Fibroblast of lung (primary cell): ENCODE results near the gene CTRB1. TPM values are rescaled to one million over a fixed set of nuclear protein-coding genes. Genes with fewer than 3 reads are reported as not detected.

Experiments
- DNase-seq, 2 donors: peaks; one replicate each; pipeline versions ENCODE4 v3.0.0 to v3.0.0-alpha.2; 2010; ENCODE audit warnings: low read depth in 2 of 2
- H2AFZ ChIP-seq: 2 replicates; pipeline ENCODE4 v1.5.1; 2012; ENCODE audit warnings: low read length, control low read depth, inconsistent platforms
- H3K27ac ChIP-seq: 2 replicates; pipeline ENCODE4 v1.5.1; 2011; ENCODE audit warnings: low read length, control low read depth; ENCODE audit not compliant: insufficient read depth
- H3K27me3 ChIP-seq: 2 replicates; pipeline ENCODE4 v1.5.1; 2011; ENCODE audit warnings: mild to moderate bottlenecking, low read length; ENCODE audit not compliant: control insufficient read depth, insufficient read depth
- H3K36me3 ChIP-seq: 2 replicates; pipeline ENCODE4 v1.5.1; 2011; ENCODE audit warnings: low read length; ENCODE audit not compliant: control insufficient read depth, insufficient read depth
- H3K4me1 ChIP-seq: 2 replicates; pipeline ENCODE4 v1.5.1; 2011; ENCODE audit warnings: low read length; ENCODE audit not compliant: control insufficient read depth, insufficient read depth; ENCODE audit errors: extremely low read depth
- H3K4me2 ChIP-seq: 2 replicates; pipeline ENCODE4 v1.5.1; 2011; ENCODE audit warnings: low read length, control low read depth; ENCODE audit not compliant: insufficient read depth; ENCODE audit errors: extremely low read depth
- H3K4me3 ChIP-seq, 4 experiments: fragments of 200-600 bp in 1 of 4; sonication (generic) in 1 of 4; replicated peaks in 1 of 4; 2 replicates each; pipeline ENCODE4 v1.5.1; 2011 to 2016; ENCODE audit warnings: low read length in 4 of 4, low read depth in 3 of 4, mild to moderate bottlenecking in 3 of 4, control low read depth in 2 of 4, inconsistent platforms in 1 of 4, mixed read lengths in 1 of 4; ENCODE audit not compliant: insufficient read depth in 1 of 4; ENCODE audit errors: control extremely low read depth in 1 of 4
- H3K79me2 ChIP-seq: 2 replicates; pipeline ENCODE4 v1.5.1; 2012; ENCODE audit warnings: mild to moderate bottlenecking, low read length, inconsistent platforms; ENCODE audit not compliant: control insufficient read depth, insufficient read depth
- H3K9ac ChIP-seq: 2 replicates; pipeline ENCODE4 v1.5.1; 2011; ENCODE audit warnings: mild to moderate bottlenecking, low read length, control low read depth; ENCODE audit not compliant: insufficient read depth
- H3K9me3 ChIP-seq: 2 replicates; pipeline ENCODE4 v1.5.1; 2012; ENCODE audit warnings: low read depth, low read length; ENCODE audit not compliant: control insufficient read depth, insufficient read depth
- H4K20me1 ChIP-seq: 2 replicates; pipeline ENCODE4 v1.5.1; 2011; ENCODE audit warnings: low read length; ENCODE audit not compliant: control insufficient read depth, insufficient read depth; ENCODE audit errors: extremely low read depth
- CTCF ChIP-seq, 2 donors: IDR thresholded peaks in 1 of 2; conservative IDR thresholded peaks in 1 of 2; 1 replicate in 1 of 2; 2 replicates in 1 of 2; pipeline ENCODE4 v1.5.1; 2011 to 2012; ENCODE audit warnings: low read length in 2 of 2, control low read depth in 1 of 2, inconsistent platforms in 1 of 2, low read depth in 1 of 2, mild to moderate bottlenecking in 1 of 2
- EZH2 ChIP-seq: IDR thresholded peaks from 2 replicates; pipeline ENCODE4 v1.5.1; 2012; ENCODE audit warnings: low read length, control low read depth, mild to moderate bottlenecking; ENCODE audit errors: missing control alignments
- polyA plus RNA-seq, 2 donors: library from polyadenylated mRNA; depleted of rRNA in 1 of 2; stranded (reverse) in 1 of 2; unstranded in 1 of 2; fragments of >200 nt; gene quantifications; 2 replicates each; pipeline ENCODE4 v1.2.1, GENCODE V29; 2011 to 2012; ENCODE audit warnings: missing spikeins in 1 of 2
- total RNA-seq: library from RNA; depleted of rRNA; stranded (reverse); fragments of >200 nt; gene quantifications from 2 replicates; pipeline ENCODE4 v1.2.1, GENCODE V29; 2014

Gene CTRB1
- total and polyA plus RNA-seq, 2 donors (not counting 1 experiment from before 2014, with no cell fraction given): not detected

DNA sequence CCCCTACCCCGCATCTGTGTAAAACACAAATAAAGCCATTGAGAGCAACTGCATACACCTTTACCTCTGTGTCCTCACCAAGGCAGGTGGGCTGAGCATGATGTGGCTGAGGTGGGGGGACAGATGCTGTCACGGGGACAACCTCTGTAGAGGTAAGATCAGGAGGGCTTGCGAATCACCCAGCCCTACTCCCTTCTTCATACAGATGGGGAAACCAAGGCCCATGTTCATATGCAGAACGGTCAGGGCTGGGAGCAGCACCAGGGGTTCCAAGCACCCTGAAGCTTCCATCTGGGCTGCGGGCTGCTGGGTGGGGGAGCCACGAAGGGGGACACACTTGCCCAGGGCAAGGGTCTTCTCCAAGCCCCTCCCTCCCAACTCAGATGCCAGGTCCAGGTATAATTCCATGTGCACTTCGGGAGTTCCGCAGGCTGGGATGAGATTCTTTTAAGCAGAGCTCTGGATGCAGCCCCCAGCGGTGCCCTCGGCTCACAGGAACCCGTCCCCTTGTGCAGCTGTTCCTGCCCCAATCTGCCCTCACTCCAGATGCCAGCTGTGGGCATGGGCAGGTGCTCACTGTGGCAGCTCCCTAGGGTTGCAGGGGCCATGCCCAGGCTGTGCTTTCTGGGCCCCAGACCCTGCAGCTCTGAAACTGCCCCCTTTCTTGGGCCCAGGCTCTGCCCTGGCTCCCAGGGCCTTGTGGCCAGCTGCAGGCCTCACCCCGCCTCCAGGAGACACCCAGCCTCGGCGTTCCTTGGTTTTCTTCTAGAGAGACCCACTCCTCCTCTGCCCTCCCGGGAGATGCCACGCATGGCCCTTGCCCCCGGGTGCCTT lies 9.6 kb downstream of the CTRB1 start:
- peaks cover 8% of the 10 kb centered on the region for H3K79me2 ChIP-seq
- TF ChIP-seq EZH2 (no peak), CTCF (conservative IDR thresholded peaks at IDR 0.05 in 1 of 2, IDR thresholded peaks at IDR 0.05 in 1 of 2; ENCODE audit: low read depth in 1 of 2, low read length in 2 of 2) (no peak)
- no peak overlapping the region for H3K27ac ChIP-seq
- H3K4me1 ChIP-seq: no peaks in the 10 kb centered on the region
- no peak overlapping the region for H3K9ac ChIP-seq
- no peaks in the 10 kb centered on the region for H3K9me3 ChIP-seq
- peaks cover 32% of the 10 kb centered on the region for H3K36me3 ChIP-seq
- H4K20me1 ChIP-seq: no peaks in the 10 kb centered on the region
- no peak overlapping the region for H3K4me2 ChIP-seq
- no peak overlapping the region for H3K4me3 ChIP-seq
- DNase-seq: no peak
- H2AFZ ChIP-seq: no peak overlapping the region
- no peaks in the 10 kb centered on the region for H3K27me3 ChIP-seq

DNA sequence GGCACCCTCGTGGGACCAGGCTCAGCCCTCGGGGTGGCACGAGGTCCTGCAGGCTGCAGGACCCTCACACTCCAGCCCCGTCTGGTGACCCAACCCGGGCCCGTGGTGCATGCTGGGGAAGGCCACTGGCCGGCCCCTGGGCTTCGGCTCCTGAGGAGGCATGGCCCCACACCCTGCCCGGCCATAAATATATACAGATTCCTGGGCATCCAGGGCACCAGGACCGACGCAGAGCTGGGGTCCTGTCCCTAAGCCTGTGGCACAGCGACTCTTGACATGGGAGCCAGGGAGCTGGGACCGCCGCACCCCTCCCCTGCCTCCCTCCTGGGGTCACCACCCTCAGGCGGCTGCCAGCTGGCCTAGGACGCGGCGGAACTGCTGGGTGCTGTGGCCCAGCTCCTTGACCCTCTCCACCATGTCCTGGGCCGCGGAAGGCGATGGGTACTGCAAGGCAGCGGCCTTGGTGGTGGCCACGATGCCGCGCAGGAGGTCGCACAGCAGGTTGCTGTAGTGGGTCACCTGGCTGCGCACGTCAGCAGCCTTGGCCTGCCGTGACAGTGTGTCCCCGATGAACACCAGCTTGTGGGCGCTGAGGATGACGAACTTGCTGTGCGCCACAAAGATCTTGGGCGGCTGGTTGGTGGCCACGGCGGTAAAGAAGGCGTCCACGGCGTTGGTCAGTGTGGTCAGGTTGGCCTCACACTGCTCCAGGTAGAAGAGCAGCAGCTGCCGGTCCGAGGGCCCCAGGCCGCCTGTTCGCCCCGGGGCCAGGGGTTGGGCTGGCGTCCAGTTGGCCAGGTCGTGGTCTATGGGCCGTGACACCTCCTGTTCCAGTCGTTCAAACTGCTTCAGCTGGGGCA lies 10.6 kb downstream of the CTRB1 start:
- H3K9me3 ChIP-seq: no peaks in the 10 kb centered on the region
- no peak overlapping the region for H2AFZ ChIP-seq
- no peak overlapping the region for H3K4me3 ChIP-seq
- peaks cover 19% of the 10 kb centered on the region for H3K79me2 ChIP-seq
- H3K27me3 ChIP-seq: no peaks in the 10 kb centered on the region
- H4K20me1 ChIP-seq: no peaks in the 10 kb centered on the region
- H3K4me1 ChIP-seq: peaks cover 5% of the 10 kb centered on the region
- DNase-seq: no peak
- H3K27ac ChIP-seq: no peak overlapping the region
- H3K9ac ChIP-seq: no peak overlapping the region
- no peak overlapping the region for H3K4me2 ChIP-seq
- peaks cover 36% of the 10 kb centered on the region for H3K36me3 ChIP-seq
- TF ChIP-seq CTCF (conservative IDR thresholded peaks at IDR 0.05 in 1 of 2, IDR thresholded peaks at IDR 0.05 in 1 of 2; ENCODE audit: low read depth in 1 of 2, low read length in 2 of 2): no peak
- no peak for TF ChIP-seq EZH2

GRCh38 chr16:75230471-75231110 lies 11.8 kb downstream of the CTRB1 start:
- no peak overlapping the region for H3K9ac ChIP-seq

More at GRCh38 chr16:75230471-75231110, 11.8 kb downstream of the CTRB1 start:
- no peaks in the 10 kb centered on the region for H4K20me1 ChIP-seq
- no peak for TF ChIP-seq CTCF (conservative IDR thresholded peaks at IDR 0.05 in 1 of 2, IDR thresholded peaks at IDR 0.05 in 1 of 2; ENCODE audit: low read depth in 1 of 2, low read length in 2 of 2)
- no peak for TF ChIP-seq EZH2
- no peaks in the 10 kb centered on the region for H3K9me3 ChIP-seq
- no peak overlapping the region for H2AFZ ChIP-seq
- no peak overlapping the region for H3K4me2 ChIP-seq
- no peaks in the 10 kb centered on the region for H3K27me3 ChIP-seq
- H3K36me3 ChIP-seq: peaks cover 48% of the 10 kb centered on the region
- H3K4me3 ChIP-seq: no peak overlapping the region
- peaks cover 9% of the 10 kb centered on the region for H3K4me1 ChIP-seq
- H3K27ac ChIP-seq: no peak overlapping the region
- DNase-seq: no peak
- peaks cover 31% of the 10 kb centered on the region for H3K79me2 ChIP-seq
